Measurements from ENCODE around the gene RABGAP1.

The RABGAP1 gene

GRCh38 chr9:123065196-123065595 is 124.4 kb downstream of the RABGAP1 start:
- TF ChIP-seq, protein P1, sequence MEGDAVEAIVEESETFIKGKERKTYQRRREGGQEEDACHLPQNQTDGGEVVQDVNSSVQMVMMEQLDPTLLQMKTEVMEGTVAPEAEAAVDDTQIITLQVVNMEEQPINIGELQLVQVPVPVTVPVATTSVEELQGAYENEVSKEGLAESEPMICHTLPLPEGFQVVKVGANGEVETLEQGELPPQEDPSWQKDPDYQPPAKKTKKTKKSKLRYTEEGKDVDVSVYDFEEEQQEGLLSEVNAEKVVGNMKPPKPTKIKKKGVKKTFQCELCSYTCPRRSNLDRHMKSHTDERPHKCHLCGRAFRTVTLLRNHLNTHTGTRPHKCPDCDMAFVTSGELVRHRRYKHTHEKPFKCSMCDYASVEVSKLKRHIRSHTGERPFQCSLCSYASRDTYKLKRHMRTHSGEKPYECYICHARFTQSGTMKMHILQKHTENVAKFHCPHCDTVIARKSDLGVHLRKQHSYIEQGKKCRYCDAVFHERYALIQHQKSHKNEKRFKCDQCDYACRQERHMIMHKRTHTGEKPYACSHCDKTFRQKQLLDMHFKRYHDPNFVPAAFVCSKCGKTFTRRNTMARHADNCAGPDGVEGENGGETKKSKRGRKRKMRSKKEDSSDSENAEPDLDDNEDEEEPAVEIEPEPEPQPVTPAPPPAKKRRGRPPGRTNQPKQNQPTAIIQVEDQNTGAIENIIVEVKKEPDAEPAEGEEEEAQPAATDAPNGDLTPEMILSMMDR (conservative IDR thresholded peaks at IDR 0.05; ENCODE audit: low read depth, low read length): no peak
- DNase-seq (ENCODE audit: low read depth): no peak

DNA sequence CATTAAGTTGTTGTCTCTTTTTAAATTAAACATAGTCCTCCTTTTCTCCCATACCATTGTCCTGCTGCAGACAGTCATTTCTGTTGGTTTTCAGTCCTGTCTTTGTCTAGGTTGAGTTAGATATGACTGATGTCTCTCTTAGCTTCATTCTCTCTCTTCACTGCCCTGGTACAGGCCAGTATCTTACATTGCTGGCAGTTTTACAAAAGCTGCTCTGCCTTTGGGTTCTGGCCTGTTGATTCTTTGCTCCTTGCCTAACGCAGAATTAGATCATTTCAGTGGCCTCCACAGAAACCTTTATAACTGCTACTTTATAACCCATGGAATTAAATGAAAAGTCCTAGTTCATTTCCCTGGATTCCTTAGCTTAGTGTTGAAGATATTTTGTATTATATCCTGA is 126.3 kb downstream of the RABGAP1 start:
- TF ChIP-seq, protein P1 (conservative IDR thresholded peaks at IDR 0.05; ENCODE audit: low read depth, low read length): no peak
- DNase-seq (ENCODE audit: low read depth): no peak
- no peak overlapping the region for H3K4me3 ChIP-seq (ENCODE audit: low read length)

More at GRCh38 chr9:123065196-123065595, 124.4 kb downstream of the RABGAP1 start:
- H3K4me3 ChIP-seq (ENCODE audit: low read length): no peak overlapping the region

- no peak for DNase-seq (ENCODE audit: low read depth)
- no peak overlapping the region for H3K4me3 ChIP-seq (ENCODE audit: low read length)
- TF ChIP-seq, protein P1 (conservative IDR thresholded peaks at IDR 0.05; ENCODE audit: low read depth, low read length): no peak
Measured at GRCh38 chr9:123069010-123069481, 128.2 kb downstream of the RABGAP1 start.

- no peak overlapping the region for H3K4me3 ChIP-seq (ENCODE audit: low read length)
- TF ChIP-seq, protein P1 (conservative IDR thresholded peaks at IDR 0.05; ENCODE audit: low read depth, low read length): no peak
- DNase-seq (ENCODE audit: low read depth): no peak
Measured at GRCh38 chr9:123070198-123070597, 129.4 kb downstream of the RABGAP1 start.

DNA sequence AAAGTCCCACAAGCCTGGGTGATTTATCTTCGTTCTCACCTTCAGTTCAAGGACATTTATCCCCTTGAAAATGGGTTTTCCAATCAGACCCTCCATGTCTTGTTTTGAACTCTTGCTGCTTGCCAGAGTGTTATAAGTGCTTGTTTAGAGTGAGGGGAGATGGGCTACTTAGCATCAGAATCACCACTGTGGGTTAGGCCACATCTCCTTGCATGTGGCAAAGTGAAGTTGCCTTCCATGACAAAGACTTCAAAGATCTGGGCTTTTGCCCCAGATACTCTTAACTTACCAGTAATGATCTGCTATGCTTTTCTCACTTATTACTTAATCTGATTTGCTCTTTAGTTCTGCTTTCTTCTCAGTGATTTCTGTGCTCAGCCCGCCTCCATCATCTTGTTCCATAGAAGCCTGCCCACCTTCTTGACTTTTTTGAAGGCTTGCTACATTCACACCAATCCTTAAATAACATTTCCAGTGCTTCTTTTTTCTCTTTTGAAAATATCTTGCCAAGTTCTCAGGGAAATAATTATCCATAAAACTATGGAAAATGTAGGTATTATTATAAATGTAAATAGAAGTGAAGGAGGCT is 131.7 kb downstream of the RABGAP1 start:
- no peak overlapping the region for H3K4me3 ChIP-seq (ENCODE audit: low read length)
- DNase-seq (ENCODE audit: low read depth): no peak
- TF ChIP-seq, protein P1 (conservative IDR thresholded peaks at IDR 0.05; ENCODE audit: low read depth, low read length): no peak

DNA sequence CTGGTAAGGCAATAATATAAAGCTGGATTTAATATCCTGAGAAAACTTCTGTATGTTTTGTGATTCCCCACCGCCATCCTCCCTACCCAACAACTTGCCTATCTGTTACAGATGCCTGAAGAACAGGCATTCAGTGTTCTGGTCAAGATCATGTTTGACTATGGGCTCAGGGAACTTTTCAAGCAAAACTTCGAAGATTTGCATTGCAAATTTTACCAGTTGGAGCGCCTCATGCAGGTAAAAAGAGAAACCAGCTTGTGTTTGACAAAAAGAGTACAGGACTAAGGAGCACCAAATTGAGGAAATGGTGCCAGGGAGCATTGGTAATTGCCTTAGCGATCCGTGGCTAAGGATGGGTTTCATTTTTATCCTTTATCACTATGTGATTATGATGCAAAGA is 132.6 kb downstream of the RABGAP1 start:
- TF ChIP-seq, protein P1 (conservative IDR thresholded peaks at IDR 0.05; ENCODE audit: low read depth, low read length): no peak
- no peak overlapping the region for H3K4me3 ChIP-seq (ENCODE audit: low read length)
- DNase-seq (ENCODE audit: low read depth): no peak

GRCh38 chr9:123073991-123074422 is 133.2 kb downstream of the RABGAP1 start:
- TF ChIP-seq, protein P1 (conservative IDR thresholded peaks at IDR 0.05; ENCODE audit: low read depth, low read length): peak; percentile 14
- H3K4me3 ChIP-seq (ENCODE audit: low read length): no peak overlapping the region
- no peak for DNase-seq (ENCODE audit: low read depth)

All from retinal pigment epithelial cell (primary cell).